SH-SY5Y (cell line): ENCODE measurements around the gene ZDHHC5.

Source experiments
- GATA2 ChIP-seq: IDR thresholded peaks from 2 replicates; pipeline ENCODE4 v1.6.1; 2011; ENCODE audit warnings: mild to moderate bottlenecking, low read depth, low read length
- GATA3 ChIP-seq: IDR thresholded peaks from 2 replicates; pipeline ENCODE4 v1.6.1; 2011; ENCODE audit warnings: low read depth, mild to moderate bottlenecking, low read length, moderate library complexity

ZDHHC5 gene

GRCh38 chr11:57727185-57727584, 59.3 kb downstream of the ZDHHC5 start:
- no peak for TF ChIP-seq GATA2

GRCh38 chr11:57728829-57729228, 60.9 kb downstream of the ZDHHC5 start:
- TF ChIP-seq GATA2 (no peak), GATA3 (no peak)

- TF ChIP-seq GATA2 (no peak), GATA3 (no peak)
These were observed 61.6 kb downstream of the ZDHHC5 start for GRCh38 chr11:57729479-57729878.

GRCh38 chr11:57732661-57733060, 64.7 kb downstream of the ZDHHC5 start:
- TF ChIP-seq GATA3 (no peak), GATA2 (no peak)

GRCh38 chr11:57735619-57736298, 67.8 kb downstream of the ZDHHC5 start:
- TF ChIP-seq GATA2, result no peak
- no peak for TF ChIP-seq GATA3

- TF ChIP-seq GATA3, result no peak
- TF ChIP-seq GATA2, result no peak
These were observed 73.5 kb downstream of the ZDHHC5 start, which contains the start of gene SELENOH for GRCh38 chr11:57741132-57742086. TSS of gene SELENOH (plus strand) at chr11:57741491. CDS start at chr11:57741596, 105 bp downstream.

GRCh38 chr11:57742087-57742452, 74.2 kb downstream of the ZDHHC5 start:
- TF ChIP-seq GATA2 (no peak), GATA3 (no peak)

- TF ChIP-seq GATA2 (no peak), GATA3 (no peak)
These were observed 76.4 kb downstream of the ZDHHC5 start for GRCh38 chr11:57744357-57744756.

- TF ChIP-seq GATA2, result no peak
- no peak for TF ChIP-seq GATA3
These were observed 77.3 kb downstream of the ZDHHC5 start for GRCh38 chr11:57745206-57745605.

- TF ChIP-seq GATA2 (no peak), GATA3 (no peak)
These were observed 79.0 kb downstream of the ZDHHC5 start for GRCh38 chr11:57746920-57747319.
